ENCODE results near the gene SLC2A11. TPM values are rescaled to one million over a fixed set of nuclear protein-coding genes. Genes with fewer than 3 reads are reported as not detected.

The SLC2A11 gene
- total and polyA plus RNA-seq, 2 donors from 2014 or later, result 23.7 to 28.9 TPM

DNA sequence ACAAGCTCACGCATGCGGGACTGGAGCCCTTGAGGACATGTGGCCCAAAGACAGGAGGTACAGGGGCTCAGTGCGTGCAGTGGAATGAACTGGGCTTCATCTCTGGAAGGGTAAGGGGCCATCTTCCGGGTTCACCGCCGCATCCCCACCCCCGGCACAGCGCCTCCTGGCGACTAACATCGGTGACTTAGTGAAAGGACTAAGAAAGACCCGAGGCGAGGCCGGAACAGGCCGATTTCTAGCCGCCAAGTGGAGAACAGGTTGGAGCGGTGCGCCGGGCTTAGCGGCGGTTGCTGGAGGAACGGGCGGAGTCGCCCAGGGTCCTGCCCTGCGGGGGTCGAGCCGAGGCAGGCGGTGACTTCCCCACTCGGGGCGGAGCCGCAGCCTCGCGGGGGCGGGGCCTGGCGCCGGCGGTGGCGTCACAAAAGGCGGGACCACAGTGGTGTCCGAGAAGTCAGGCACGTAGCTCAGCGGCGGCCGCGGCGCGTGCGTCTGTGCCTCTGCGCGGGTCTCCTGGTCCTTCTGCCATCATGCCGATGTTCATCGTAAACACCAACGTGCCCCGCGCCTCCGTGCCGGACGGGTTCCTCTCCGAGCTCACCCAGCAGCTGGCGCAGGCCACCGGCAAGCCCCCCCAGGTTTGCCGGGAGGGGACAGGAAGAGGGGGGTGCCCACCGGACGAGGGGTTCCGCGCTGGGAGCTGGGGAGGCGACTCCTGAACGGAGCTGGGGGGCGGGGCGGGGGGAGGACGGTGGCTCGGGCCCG, 36.5 kb downstream of the SLC2A11 start, which contains the start of gene MIF:
TSS of gene MIF (plus strand) at position 439 of the 765 bp plus-strand sequence. CDS start at position 531, 92 bp downstream.
- intact Hi-C loops (cut with DNase I), result no loop called here
- H3K36me3 ChIP-seq (ENCODE audit: control insufficient read depth in 2 of 3, insufficient read depth in 3 of 3, low read length in 3 of 3), result peaks cover 0 to 14% (median 3%) of the 10 kb centered on the region in 3 donors
- FAIRE-seq, result no peak

DNA sequence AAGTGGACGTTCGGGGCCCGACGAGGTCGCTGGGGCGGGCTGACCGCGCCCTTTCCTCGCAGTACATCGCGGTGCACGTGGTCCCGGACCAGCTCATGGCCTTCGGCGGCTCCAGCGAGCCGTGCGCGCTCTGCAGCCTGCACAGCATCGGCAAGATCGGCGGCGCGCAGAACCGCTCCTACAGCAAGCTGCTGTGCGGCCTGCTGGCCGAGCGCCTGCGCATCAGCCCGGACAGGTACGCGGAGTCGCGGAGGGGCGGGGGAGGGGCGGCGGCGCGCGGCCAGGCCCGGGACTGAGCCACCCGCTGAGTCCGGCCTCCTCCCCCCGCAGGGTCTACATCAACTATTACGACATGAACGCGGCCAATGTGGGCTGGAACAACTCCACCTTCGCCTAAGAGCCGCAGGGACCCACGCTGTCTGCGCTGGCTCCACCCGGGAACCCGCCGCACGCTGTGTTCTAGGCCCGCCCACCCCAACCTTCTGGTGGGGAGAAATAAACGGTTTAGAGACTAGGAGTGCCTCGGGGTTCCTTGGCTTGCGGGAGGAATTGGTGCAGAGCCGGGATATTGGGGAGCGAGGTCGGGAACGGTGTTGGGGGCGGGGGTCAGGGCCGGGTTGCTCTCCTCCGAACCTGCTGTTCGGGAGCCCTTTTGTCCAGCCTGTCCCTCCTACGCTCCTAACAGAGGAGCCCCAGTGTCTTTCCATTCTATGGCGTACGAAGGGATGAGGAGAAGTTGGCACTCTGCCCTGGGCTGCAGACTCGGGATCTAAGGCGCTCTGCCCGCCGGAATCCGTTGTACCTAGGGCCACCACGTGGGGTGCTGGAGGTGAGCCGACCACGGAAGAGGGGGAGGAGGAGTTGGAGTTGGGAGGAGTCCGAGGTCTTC, 37.3 kb downstream of the SLC2A11 start:
- Histone ChIP-seq H3K4me3 (ENCODE audit: low read length in 3 of 3) (peak overlapping the region; percentile 62 to 73 (median 71)), H3K36me3 (ENCODE audit: control insufficient read depth in 2 of 3, insufficient read depth in 3 of 3, low read length in 3 of 3) (peaks cover 0 to 14% (median 3%) of the 10 kb centered on the region in 3 donors), H3K27ac (ENCODE audit: low read depth in 2 of 2, low read length in 2 of 2) (peak overlapping the region; percentile 98 to 99), H3K9me3 (ENCODE audit: control insufficient read depth in 2 of 3, insufficient read depth in 1 of 3, low read length in 3 of 3) (no peaks in the 10 kb centered on the region), H3K27me3 (ENCODE audit: control insufficient read depth, insufficient read depth, low read length) (no peaks in the 10 kb centered on the region), H3K9ac (ENCODE audit: low read length in 3 of 3) (peak overlapping the region in 2 of 3 donors; percentile 39 to 79), H3K4me1 (ENCODE audit: control insufficient read depth in 2 of 3, insufficient read depth in 2 of 3, low read depth in 1 of 3, low read length in 3 of 3) (peaks cover 0 to 39% (median 25%) of the 10 kb centered on the region in 3 donors)
- FAIRE-seq, result no peak
- peak; percentile 85 to 95 (median 92) for DNase-seq
- TF ChIP-seq, protein P1, sequence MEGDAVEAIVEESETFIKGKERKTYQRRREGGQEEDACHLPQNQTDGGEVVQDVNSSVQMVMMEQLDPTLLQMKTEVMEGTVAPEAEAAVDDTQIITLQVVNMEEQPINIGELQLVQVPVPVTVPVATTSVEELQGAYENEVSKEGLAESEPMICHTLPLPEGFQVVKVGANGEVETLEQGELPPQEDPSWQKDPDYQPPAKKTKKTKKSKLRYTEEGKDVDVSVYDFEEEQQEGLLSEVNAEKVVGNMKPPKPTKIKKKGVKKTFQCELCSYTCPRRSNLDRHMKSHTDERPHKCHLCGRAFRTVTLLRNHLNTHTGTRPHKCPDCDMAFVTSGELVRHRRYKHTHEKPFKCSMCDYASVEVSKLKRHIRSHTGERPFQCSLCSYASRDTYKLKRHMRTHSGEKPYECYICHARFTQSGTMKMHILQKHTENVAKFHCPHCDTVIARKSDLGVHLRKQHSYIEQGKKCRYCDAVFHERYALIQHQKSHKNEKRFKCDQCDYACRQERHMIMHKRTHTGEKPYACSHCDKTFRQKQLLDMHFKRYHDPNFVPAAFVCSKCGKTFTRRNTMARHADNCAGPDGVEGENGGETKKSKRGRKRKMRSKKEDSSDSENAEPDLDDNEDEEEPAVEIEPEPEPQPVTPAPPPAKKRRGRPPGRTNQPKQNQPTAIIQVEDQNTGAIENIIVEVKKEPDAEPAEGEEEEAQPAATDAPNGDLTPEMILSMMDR (IDR thresholded peaks at IDR 0.05; ENCODE audit: borderline replicate concordance, extremely low read depth, insufficient read depth), result peak; percentile 17
- intact Hi-C loops (cut with DNase I), result no loop called here

More for the DNA sequence above, 36.5 kb downstream of the SLC2A11 start, which contains the start of gene MIF:
- Histone ChIP-seq H3K27me3 (ENCODE audit: control insufficient read depth, insufficient read depth, low read length) (no peaks in the 10 kb centered on the region), H3K4me3 (ENCODE audit: low read length in 3 of 3) (peak within 1 kb of the TSS; percentile 71 to 73 (median 73)), H3K9ac (ENCODE audit: low read length in 3 of 3) (peak within 1 kb of the TSS; percentile 51 to 79 (median 53)), H3K4me1 (ENCODE audit: control insufficient read depth in 2 of 3, insufficient read depth in 2 of 3, low read depth in 1 of 3, low read length in 3 of 3) (peaks cover 0 to 39% (median 25%) of the 10 kb centered on the region in 3 donors), H3K9me3 (ENCODE audit: control insufficient read depth in 2 of 3, insufficient read depth in 1 of 3, low read length in 3 of 3) (no peaks in the 10 kb centered on the region), H3K27ac (ENCODE audit: low read depth in 2 of 2, low read length in 2 of 2) (peak within 1 kb of the TSS; percentile 98 to 99)
- TF ChIP-seq, protein P1 (IDR thresholded peaks at IDR 0.05; ENCODE audit: borderline replicate concordance, extremely low read depth, insufficient read depth), result peak; percentile 40
- peak; percentile 97 to 99 (median 99) for DNase-seq

DNA sequence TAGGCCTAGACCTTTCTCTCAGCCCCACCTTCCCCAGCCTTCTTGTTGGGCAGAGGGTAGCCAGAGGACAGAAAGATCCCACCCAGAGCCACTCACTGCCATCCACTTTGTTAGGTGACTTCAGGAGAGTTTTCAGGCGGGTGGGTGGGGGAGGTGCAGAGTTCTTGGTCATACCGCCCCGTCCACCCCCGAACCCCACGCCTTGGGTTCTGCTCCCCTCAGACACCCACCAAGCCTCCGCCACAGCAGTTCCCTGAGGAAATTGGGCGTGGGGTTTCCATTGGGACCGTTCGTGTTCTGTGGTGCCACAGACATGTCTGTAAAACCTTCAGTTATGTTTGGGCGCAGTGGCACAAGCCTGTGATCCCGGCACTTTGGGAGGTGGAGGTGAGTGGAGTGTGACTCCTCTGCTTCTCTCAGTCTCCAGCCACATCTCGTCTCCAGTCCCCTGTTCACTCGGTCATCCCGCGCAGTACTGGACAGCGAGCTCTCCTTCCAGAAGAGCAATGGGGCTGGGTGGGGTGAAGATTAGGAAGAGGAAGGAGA, 38.0 kb downstream of the SLC2A11 start:
- no peaks in the 10 kb centered on the region for H3K9me3 ChIP-seq (ENCODE audit: control insufficient read depth in 2 of 3, insufficient read depth in 1 of 3, low read length in 3 of 3)
- H3K27ac ChIP-seq (ENCODE audit: low read depth in 2 of 2, low read length in 2 of 2), result peak overlapping the region; percentile 98 to 99
- FAIRE-seq, result no peak
- no peak for DNase-seq
- TF ChIP-seq, protein P1 (IDR thresholded peaks at IDR 0.05; ENCODE audit: borderline replicate concordance, extremely low read depth, insufficient read depth), result no peak
- peak overlapping the region; percentile 62 to 73 (median 71) for H3K4me3 ChIP-seq (ENCODE audit: low read length in 3 of 3)
- H3K9ac ChIP-seq (ENCODE audit: low read length in 3 of 3), result peak overlapping the region in 2 of 3 donors; percentile 39 to 79
- intact Hi-C loops (cut with DNase I), result no loop called here
- peaks cover 0 to 14% (median 3%) of the 10 kb centered on the region in 3 donors for H3K36me3 ChIP-seq (ENCODE audit: control insufficient read depth in 2 of 3, insufficient read depth in 3 of 3, low read length in 3 of 3)
- peaks cover 0 to 39% (median 25%) of the 10 kb centered on the region in 3 donors for H3K4me1 ChIP-seq (ENCODE audit: control insufficient read depth in 2 of 3, insufficient read depth in 2 of 3, low read depth in 1 of 3, low read length in 3 of 3)
- no peaks in the 10 kb centered on the region for H3K27me3 ChIP-seq (ENCODE audit: control insufficient read depth, insufficient read depth, low read length)
